ENCODE measurements around the gene QRICH2.

Gene QRICH2

DNA sequence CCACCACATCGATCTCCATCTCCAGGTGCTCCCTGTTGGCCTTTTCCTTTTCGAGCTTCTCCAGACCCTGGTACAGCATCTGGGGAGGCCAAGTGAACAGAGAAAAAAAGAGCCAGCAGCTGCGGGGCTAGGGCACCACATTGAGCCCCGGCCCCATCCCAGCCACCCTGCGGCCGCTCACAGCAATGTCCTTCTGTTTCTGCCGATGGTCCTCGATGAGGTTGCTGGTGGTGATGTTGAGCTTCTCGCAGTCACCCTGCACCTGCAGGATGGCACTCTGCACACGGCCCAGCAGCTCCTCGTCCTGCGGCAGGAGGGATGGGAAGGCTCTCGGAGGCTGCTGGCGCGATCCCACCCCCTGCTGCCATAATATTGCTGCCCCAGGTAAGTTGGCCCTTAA, 27.4 kb downstream of the QRICH2 start:
- FAIRE-seq (no peak), DNase-seq (ENCODE audit: insufficient read length, low spot score) (no peak)

GRCh38 chr17:76279742-76280287, 28.3 kb downstream of the QRICH2 start:
- FAIRE-seq (no peak), DNase-seq (ENCODE audit: insufficient read length, low spot score) (no peak)

- peak; percentile 83 for FAIRE-seq
- peak; percentile 92 for DNase-seq (ENCODE audit: insufficient read length, low spot score)
Measured at GRCh38 chr17:76278952-76279741, 28.9 kb downstream of the QRICH2 start.

DNA sequence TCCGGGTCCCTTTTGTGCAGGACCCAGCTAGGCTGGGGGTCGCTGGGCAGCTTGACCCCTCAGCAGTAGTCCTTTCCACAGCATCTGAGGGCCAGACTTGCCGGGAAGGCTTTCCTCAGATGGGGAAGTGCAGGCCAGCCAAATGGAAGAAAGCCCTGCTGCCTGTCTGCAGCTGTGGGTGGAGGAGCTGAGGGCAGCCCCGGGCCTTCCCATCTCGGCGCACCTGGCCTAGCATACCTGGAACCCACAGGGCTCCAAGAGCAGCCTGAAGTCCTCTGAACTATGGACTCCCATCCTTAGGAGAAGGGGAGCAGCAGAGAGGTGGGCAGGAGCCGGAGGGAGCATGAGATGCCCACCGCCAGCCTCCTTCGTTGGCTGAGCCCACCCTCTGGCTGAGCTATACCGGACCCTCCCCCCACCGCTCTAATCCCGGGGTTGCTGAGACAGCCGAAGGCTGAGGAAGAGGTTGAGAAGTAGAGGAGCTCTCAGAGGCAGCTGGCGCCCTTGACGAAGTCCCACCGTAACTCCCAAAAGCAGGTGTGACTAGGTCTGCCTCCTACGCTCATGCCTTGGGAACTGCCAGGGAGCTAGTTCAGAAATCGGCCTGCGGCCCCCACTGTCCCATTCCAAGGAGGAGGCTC, 29.7 kb downstream of the QRICH2 start:
- no peak for DNase-seq (ENCODE audit: insufficient read length, low spot score)
- no peak for FAIRE-seq

DNA sequence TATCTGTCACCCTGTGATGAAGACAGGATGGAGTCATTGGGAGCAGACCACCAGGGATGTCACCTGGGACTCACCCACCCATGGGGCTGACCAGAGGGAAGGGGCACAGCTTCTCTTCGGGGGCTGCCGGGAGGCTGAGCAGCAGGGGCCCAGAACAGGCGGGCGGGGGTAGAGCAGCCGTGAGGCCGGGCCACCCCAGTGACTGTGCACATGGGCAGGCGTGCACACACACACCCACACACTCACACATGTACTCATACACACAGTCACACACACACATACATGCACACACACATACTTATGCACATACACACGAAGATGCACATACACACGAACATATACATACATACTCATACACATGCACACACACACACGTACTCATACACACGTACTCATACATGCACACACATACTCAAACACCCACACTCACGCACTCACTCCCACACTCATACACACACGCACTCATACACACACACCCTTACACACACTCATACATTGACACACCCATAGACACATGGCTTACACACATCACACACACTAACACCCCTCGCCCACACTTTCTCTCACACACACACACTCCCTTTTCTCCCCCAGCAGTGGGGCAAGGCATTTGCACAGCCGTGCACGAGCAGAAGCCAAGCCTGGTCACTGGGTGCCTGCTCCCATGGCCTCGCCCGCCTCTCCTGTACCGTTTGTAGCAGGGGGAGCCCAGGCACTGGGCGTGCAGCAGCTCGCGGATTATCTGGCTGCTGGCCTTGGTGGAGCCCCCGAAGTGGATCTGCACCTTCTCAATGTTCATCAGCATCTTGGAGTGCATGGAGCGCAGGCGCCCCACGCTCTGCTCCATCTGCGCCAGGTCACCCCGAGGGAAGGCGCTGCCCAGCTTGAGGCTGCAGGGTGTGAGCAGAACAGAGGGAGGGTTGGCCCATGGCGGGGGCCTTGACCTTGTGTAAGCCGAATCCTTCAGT, 30.5 kb downstream of the QRICH2 start:
- FAIRE-seq = no peak
- DNase-seq (ENCODE audit: insufficient read length, low spot score) = no peak

DNA sequence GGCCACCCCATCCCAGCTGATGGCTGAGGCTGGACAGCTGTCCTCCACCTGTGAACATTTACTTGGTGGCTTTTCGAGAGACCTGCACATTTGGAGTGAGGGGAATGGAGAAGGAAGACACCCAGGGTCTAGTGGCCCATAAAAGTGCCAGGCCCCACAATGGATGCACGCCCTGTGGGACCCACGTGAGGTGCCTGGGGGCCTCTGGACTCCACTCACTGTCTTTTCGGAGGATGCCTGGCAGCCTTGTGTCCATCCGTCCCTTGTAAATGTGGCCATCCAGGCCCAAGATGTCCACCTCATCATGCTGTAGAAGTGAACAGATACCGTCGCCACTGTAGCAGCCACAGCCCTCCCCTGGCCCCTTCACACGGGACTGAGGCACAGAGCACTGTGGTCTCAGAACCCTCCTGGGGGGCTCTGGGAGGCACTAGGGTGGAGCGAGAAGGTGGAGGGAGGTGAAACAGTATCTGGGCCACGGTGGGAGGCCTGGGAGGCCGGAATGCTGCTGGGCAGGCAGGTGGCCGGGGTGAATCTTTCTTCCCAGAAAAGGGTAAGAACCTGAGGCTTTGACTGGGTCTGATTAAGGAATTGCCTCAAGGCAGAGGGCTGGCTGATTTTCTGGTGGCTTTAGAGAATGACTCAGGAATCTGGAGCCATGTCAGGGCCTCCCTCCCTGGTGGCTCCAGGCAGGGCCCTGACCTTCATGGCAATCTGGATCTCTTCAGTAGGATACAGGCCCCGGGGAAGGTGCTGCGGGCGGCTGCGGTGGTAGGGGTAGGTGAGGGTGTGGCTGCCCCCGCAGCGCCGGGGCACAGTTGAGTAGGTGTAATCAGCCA, 31.4 kb downstream of the QRICH2 start:
- DNase-seq (ENCODE audit: insufficient read length, low spot score) (no peak), FAIRE-seq (no peak)

DNA sequence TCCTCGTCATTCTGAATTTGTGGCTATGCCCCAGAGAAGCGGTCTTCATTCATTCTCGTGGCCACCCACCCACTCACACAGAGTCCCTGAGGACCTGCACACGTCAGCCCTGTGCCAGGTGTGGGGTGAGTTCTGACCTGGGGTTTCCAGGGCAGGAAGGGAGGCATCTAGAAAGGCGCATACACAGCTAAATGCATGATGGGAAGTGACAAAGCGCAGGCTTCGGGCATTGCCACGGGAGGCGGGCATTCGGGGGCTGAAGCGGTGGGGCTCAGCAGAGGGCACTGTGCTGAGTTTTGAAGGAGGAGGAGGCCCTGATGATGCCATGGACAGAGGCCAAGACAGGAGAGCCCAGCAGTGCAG, 32.0 kb downstream of the QRICH2 start:
- peak; percentile 37 for FAIRE-seq

DNA sequence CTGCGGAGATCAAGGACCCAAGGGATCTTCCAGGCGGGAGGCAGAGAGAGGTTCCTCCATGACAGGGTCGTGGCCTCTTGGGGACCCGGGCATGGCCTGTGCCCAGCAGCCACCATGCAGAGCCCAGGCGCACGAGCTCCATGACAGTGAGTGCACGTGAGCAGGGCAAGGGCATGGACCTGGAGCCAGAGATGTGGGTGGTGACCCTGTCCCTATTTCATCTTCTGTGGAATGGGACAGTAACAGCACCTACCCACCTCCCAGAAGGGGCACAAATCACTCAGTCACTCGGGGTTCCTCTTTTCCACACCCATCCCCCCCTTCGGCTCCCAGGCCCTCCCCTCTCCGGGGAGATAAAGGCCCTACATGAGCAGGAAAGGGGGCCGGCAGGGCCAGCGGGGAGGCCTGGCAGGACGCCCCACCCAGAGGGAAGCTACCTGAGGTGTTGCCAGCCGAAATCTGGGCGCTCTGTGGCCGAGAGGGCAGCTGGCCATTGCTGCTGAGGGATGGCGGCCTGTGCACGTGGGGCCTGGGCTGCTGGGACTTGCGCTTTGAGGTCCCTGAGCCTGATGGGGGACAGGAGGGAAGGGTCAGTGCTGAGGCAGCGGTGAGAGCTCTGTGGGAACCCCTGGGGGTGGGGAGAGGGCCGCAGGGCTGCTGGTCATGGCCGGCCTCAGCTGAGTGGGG, 32.6 kb downstream of the QRICH2 start:
- DNase-seq (ENCODE audit: insufficient read length, low spot score) (no peak), FAIRE-seq (no peak)

More for the DNA sequence above, 32.0 kb downstream of the QRICH2 start:
- DNase-seq (ENCODE audit: insufficient read length, low spot score) = no peak

DNA sequence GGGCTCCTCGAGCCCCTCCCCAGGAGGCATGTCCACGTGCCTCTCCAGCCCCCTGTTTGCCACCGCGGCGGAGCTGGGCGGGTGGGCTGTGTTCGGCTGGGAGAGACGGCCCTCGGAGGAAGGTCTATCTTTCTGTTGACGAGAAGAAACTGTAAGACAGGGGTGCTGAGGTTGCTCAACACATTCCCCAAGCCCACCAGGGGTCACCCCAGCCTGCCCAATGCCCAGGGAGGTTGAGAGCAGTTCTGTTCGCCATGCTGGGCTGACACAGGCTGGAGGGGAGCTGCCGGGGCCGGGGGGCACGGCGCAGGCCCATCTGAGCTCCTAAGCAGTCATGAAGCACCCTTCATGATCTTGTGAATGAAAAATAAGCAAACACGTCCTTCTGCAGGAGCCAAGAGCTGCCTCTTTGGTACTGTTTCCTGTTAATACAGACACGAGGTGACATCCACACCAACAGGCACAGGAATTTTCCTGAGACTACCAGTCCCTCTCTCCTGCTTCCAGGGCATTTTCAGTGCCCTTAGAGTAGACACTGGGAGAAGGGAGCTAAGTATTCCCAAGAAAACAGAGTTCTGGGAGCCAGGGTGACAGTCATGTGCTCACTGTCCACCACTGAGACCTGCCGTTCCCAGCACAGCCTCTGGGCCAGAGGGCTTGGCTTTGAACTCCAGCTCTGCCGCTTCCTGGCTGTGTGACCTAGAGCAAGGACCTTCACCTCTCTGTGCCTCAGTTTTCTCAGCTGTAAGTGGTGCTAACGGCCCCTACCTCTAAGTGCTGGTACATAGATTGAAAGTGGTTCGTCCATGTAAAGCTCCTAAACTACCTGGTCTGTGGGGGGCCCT, 33.7 kb downstream of the QRICH2 start:
- FAIRE-seq (no peak), DNase-seq (ENCODE audit: insufficient read length, low spot score) (no peak)

- FAIRE-seq (no peak), DNase-seq (ENCODE audit: insufficient read length, low spot score) (no peak)
Measured at GRCh38 chr17:76273445-76274111, 34.5 kb downstream of the QRICH2 start.

GRCh38 chr17:76272541-76273444, 35.3 kb downstream of the QRICH2 start:
- DNase-seq (ENCODE audit: insufficient read length, low spot score) (no peak), FAIRE-seq (peak; percentile 66)

GRCh38 chr17:76271669-76272540, 36.2 kb downstream of the QRICH2 start:
- FAIRE-seq = peak; percentile 98
- peak; percentile 71 for DNase-seq (ENCODE audit: insufficient read length, low spot score)

GRCh38 chr17:76270770-76271668, 37.1 kb downstream of the QRICH2 start:
- DNase-seq (ENCODE audit: insufficient read length, low spot score) (no peak), FAIRE-seq (peak; percentile 80)

- FAIRE-seq (no peak), DNase-seq (ENCODE audit: insufficient read length, low spot score) (no peak)
Measured at GRCh38 chr17:76270127-76270592, 37.9 kb downstream of the QRICH2 start.

Measured in GM19239 (cell line).